HG02610 (cell line): ENCODE data around the gene PTGES.
A peak's percentile ranks its signal among the peaks of the same experiment; 100 is the strongest.
"Not testable (repeated sequence)": the region's sequence is repeated elsewhere in the genome, so short reads cannot be mapped to it uniquely, and the experiment has no call there.

ENCODE experiments used
- ATAC-seq: cut with Tn5 transposase; IDR thresholded peaks from one replicate; pipeline ENCODE4 v1.9.1; 2021; ENCODE audit warnings: mild to moderate bottlenecking, moderate library complexity; ENCODE audit not compliant: unreplicated experiment

PTGES gene

DNA sequence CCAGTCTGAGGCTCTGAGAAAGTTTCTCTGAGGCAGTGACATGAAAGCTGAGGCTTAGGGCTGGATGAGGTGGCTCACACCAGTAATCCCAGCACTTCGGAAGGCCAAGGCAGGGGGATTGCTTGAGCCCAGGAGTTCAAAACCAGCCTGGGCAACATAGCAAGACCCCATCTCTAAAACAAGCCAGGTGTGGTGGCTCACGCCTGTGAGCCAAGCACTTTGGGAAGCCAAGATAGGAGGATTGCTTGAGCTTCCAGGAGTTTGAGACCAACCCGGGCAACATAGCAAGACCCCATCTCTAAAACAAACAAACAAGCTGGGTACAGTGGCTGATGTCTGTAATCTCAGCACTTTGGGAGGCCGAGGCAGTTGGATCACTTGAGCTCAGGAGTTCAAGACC lies 3.8 kb downstream of the PTGES start:
- not testable (repeated sequence) for ATAC-seq

DNA sequence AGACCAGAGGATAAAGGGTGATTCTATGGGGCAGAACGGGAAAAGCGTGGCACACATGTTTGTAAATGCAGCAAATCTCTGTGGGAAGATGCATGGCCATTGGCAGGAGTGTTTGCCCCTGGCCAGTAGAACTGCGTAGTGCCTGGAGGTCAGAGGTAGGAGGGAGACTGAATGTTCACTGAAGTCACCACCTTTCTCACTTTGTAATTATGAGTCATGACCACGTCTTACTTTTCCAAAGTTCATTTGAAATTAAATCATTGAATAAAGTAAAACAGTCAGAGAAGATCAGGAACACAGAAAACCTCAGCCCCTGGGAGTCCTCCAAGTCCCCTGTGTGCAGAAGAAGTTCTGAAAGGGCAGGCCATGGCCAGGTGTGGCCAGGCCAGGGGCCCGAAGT lies 4.6 kb downstream of the PTGES start:
- no peak for ATAC-seq

DNA sequence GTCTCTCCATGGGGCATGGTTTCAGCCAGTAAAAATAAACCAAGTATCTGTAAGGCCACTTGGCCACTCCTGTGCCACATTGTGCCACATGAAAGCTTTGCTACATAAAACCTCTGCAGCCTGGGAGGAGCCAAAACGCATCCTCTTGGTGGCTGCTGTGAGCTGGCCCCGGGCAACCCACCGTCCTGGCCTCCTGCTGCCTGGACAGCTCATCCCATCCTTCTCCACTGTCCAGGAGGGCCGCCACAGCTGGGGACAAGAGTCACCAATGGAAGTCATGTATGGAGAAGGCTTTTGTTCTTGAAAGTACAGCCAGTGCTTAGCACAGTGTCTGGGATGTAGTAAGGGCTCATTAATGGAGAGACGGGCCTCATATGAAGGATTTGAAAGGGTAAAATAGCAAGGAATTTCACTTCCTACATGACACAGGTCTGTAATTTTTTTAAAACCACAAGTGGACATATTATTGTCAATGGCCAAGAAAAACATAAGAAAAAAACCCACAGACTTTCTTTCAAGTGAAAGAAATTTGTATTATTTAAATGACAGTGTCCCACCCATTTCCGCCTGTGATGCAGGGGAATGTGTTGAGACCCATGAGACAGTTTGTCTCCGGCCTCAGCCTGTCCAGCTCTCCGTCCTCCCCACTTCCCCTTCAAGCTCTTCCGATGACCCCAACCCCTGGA lies 6.6 kb downstream of the PTGES start:
- ATAC-seq, result no peak

DNA sequence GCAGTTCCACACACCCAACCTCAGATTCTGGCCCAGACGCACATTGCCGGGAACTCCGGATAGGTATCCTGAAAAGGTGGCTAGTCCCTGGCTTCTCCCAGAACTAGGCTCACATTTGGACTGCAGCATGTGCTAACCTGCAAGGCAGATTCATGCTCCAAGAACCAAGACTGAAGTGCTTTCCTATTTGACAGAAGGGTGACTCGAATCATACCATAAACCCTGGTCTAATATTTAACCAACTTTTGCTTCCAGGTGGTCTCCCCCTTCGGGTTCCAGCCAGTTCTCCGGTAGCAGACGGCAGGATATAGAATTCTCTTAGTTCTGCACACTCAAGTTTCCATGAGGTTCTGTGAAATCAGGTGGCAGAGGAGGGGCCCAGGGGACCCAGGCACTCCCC lies 7.6 kb downstream of the PTGES start:
- ATAC-seq, result no peak

DNA sequence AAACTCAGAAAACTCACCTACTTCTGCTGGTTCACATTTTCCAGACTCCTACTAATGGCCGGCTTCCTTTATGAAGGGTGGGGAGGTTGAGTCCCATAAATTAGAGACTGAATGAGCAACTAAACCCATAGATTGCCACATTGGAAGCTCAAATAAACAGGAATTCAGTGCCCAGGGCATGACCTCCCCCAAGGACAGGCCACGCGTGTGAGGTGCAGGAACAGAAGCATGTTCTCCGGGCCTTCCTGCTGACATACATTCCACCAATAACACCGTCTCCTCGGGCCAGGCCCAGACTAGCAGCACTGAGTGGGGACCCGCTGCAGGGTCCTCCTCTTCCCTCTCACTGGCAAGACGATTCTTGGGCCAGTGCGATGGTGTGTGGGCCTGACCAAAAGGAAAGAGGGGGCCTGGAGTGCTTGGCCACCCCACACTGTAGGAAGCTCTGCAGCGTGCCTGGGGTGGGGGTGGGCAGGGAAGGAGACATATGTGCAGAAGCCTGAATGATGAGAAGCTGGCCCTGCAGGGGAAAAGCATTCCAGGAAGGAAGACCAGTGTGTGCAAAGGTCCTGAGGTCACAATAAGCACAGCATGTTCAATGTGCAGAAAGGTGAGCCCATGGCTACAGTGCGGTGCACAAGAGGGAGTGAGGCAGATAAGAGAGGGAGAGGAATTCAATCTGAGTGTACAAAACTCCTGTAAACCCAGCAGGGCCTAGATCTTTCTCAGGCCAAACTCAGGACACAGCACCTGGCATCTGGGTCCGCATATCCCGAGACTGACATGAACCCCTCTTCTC lies 12.0 kb downstream of the PTGES start:
- no peak for ATAC-seq

DNA sequence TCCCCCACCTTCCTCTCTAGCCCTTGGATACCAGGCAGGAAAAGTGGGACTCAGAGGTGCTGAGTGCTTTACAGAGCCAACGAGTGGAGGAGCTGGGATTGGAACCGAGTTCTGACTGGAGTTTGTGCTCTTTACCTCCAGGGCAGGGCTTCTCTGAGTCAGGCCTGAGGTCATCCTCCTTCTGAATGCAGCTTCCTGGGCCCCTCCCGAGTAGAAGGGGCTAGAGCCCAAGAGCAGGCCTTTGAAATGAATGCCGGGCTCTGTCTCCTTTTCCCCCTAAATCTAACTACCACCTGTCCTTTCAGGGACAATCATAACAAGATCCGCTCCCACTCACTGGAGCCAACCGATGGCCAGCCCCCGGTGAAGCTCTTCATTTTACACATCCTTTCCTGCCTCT lies 12.7 kb downstream of the PTGES start:
- no peak for ATAC-seq

DNA sequence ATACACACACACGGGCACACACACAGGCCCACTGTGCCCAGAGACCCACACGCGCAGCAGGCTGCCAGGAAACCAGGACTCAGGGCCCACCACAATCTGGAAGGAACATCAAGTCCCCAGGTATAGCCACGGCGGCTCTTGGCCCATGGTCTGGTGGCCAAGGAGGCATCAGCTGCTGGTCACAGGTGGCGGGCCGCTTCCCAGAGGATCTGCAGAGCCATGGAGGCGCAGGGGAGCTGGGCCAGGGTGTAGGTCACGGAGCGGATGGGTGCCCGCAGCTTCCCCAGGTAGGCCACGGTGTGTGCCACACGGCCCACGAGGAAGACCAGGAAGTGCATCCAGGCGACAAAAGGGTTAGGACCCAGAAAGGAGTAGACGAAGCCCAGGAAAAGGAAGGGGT lies 13.4 kb downstream of the PTGES start:
- ATAC-seq, result no peak

DNA sequence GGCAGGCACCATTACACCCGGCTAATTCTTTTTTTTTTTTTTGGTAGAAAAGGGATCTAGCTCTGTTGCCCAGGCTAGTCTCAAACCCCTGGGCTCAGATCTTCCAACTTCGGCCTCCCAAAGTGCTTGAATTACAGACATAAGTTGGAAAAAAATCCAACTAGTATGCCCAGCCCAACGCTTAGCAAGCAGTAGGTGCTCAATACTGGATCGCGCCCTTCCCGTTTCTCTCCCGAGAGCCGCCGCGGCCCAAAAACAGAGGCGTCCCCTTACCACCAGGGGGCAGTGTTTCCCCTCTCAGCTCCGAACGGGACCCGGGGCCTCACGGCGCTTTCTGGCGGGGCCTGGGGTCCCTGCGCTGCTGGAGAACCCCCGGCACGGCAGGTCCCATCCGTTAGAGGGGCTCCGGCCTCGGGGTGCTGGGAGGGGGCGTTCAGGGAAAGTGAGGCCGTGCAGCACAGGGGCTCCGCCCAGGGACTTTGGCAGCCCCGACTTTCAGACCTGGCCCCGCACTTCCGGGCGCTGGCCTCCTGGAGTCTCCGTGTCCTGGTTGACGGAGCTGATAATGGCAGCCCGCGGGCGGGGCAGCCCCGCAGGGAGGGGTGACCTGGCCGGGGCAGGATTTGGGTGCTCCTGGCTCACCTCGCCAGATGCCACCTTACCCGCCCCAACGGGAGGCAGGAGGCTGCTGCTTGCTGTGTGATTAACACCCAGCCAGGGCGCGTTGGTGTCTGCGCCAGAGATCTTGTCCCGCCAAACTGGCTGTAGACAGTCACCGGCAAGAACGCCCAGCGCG lies 15.2 kb downstream of the PTGES start:
- ATAC-seq, result peak; percentile 61

DNA sequence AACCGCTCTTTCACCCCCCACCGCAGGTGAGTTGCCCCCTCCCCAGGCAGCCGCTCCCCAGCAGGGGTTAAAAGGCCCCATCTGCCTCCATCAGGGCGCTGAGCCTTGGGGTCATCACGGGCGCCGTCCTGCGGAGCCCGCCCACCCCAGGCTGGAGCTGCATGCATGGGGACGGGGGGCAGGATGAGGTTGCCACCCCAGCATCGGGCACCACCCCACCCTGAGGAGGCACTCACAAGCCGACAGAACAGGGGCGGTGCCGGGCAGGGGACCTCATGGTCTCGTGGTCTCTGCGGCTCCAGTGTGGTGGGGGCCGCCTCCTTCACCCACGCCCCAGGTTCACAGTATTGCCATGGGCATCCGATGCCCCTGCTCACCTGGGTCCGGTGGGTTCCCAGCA lies 16.5 kb downstream of the PTGES start:
- ATAC-seq, result no peak

DNA sequence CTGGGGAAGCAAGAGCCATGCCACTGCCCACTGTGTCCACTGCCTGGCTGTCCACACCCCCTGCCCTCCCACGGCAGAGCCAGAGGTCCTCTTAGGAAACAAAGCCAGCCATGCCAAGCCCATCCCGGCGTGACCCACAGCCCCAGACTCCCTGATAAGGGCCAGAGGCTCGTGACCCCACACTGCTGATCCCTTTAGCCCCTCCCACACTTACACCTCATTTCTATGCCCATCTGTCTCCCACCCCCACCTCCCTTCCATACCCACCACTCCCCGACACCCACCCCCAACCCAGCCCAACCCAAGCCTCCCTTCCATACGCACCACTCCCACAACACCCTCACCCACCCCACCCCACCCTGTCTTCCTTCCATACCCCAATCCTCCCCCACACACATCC lies 17.3 kb downstream of the PTGES start:
- no peak for ATAC-seq

DNA sequence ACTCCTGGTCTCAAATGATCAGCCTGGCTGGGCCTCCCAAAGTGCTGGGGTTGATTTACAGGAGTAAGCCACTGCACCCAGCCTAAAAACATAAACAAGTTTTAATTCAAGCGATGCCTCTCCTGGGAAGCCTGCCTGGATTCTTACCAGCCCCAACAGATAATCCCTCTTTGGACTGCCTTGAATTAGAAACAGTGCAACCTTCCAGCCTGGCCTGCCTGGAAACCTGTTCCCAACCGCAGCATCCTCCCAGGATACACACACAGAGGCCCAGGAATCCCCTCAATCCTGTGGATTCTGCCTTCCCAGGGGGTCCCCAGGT lies 19.2 kb downstream of the PTGES start:
- no peak for ATAC-seq

DNA sequence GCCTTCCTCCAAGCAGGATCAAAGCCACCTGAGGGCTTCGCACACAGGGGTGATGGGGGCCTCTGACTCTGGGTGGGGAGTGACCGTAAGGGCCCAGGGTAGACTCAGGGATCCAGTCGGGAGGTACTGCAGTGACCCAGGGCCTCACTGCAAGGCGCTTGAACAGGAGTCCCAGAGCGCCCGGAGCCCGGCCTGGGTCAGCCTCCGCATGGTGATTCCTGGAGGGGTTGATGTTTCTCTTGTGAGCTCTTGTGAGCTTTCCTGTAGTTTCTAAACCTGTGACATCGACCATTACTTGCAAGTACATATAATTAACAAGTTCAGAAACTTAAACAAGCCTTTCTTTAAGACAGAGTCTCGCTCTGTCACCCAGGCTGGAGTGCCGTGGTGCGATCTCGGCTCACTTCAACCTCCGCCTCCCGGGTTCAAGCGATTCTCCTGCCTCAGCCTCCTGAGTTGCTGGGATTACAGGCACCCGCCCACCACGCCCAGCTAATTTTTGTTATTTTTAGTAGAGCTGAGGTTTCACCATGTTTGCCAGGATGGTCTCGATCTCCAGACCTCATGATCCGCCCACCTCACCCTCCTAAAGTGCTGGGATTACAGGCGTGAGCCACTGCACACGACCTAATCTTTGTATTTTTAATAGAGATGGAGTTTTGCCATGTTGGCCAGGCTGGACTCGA lies 19.8 kb downstream of the PTGES start:
- ATAC-seq, result no peak

DNA sequence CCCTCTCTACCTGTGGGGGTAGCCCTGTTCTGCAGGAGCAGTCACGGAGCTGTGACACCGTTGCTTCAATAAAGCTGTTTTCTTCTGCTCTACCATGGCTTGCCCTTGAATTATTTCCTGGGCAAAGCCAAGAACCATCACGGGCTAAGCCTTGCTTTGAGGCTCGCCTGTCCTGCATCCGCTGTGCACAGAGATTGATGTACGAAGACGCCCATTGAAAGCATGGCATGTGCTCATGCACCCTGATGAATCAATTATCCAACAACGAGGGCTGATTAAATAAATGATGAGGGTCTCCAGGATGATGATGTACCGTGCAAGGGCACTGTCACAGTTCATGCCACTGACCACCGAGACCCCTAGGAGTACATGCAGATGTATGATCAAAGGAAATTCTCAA lies 20.7 kb downstream of the PTGES start:
- no peak for ATAC-seq

DNA sequence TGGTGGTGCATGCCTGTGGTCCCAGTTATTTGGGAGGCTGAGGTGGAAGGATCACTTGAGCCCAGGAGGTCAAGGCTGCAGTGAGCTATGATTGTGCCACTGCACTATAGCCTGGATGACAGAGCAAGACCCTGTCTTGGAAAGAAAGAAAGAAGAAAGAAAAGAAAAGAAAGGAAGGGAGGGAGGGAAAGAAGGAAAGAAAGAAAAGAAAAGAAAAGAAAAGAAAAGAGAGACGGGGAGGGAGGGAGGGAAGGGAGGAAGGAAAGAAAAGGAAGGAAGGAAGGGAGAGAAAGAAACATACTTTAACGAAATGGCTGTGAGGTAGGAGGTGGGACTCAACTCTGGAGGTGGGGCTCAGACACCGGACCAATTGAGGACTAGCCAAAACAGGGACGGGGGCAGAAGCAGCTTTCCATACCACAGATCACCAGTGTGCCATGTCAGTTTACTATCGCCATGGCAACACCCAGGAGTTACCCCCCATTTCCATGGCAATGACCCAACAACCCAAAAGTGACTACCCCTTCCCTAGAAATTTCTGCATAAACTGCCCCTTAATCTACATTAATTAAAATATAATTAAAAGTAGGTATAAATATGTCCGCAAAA lies 21.3 kb downstream of the PTGES start:
- ATAC-seq, result no peak

DNA sequence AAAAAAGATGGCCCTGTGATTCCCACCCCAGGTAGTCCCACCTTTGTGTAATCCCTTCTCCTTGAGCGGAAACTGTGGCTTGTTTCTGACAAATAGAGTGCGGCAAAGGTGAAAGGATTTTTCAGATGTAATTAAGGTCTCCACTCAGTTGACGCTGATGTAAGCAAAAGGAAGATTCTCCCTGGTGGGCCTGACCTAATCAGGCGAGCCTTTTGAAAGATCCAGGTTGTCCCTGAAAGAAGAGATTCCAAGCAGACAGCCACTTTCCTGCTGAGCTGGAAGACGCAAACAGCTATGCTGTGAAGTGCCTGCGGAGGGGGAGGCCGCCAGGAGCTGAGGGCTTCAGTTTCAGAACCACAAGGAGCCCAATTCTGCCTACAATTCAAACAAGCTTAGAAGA lies 24.1 kb downstream of the PTGES start:
- ATAC-seq, result no peak

DNA sequence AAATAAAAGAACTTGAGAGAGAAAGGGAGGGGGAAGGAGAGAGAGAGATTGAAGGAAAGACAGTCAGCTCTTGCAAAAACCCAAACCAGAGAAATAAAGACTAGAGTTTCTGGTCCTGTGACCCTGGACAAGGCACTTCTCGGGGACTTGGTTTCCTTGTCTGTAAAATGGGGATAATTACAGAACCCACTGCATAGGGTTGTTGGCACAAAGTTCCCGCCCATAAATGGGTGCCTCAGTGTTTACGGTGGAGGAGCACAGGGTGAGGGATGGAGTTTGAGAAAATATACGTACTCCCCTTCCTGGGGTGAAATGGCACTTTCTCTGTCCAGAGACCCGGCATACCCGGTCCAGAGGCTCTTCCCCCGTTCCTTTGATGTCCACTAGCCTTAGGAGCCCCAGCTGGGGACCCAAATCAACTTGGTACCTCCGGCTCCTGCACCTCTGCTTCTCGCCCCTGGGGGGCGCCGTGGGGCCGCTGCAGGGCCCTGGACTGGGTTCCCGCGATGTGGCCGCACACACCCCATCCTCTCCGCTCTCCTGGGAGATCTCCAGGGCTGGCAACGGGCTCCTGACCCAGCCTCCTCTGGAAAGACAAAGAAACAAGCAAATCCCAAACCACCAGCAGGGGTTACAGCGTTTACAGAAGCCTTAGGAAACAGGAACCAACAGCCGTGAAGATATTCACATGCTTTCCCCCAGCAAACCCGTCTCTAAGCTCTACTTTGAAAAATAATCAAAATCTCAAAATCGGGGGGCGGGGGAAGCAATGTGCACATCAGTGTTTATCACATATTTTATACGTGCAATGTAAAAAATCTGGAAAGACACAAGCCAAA lies 26.3 kb downstream of the PTGES start:
- no peak for ATAC-seq

DNA sequence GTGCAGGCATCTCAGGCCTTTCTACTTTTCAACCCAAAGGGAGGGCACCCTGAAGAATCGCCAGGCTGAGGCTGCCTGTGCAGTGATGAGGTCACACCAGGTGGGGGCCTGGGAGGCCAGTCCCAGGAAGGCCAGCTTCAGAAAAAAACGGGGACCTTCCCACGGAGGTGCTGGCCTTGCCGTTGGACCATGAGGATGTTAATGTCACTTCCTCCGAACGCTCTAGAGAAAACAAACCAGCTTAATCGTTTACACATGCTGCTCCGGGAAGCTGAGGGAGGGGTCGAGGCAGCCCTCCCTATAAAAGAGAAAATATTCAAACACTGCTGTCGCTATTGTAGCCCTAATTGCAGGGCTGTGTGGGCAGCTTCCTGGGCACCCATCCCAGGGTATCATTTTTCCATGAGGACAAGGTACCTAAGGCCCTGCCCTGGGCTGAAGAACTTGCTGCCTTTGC lies 27.0 kb downstream of the PTGES start:
- ATAC-seq, result no peak

DNA sequence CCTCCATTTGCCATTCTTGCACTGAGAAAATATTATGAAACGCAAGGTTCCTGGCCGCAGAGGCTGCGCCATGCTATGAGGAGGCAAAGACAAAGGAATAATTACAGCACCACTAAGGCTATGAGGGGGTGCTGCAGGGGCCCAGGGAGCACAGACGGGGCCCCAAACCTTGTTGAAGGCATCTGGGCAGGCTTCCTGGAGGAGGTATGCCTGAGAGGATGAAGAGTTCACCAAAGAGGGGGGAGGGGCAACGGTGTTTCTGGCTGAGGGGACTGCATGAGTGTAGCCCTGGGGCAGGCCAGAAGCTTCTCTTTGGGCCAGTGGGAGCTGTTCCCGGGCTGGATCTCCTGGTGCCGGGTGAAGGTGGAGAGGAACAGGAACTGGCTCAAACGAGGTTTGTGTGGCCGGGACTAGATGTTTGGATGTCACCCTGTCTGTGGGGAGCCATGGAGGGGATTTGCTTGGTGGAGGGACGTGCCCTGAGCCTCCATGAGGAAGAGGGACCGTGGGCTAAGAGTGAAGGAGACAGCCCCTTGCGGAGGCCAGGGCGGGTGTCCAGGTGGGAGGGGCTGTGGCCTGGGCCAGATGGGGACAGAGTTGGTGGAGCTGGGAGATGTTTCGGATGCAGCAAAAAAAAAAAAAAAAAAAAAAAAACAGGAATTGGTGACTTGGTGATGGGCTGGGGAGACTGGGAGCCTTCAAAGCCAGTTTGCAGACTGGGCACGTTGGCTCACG lies 28.2 kb downstream of the PTGES start:
- ATAC-seq, result no peak

DNA sequence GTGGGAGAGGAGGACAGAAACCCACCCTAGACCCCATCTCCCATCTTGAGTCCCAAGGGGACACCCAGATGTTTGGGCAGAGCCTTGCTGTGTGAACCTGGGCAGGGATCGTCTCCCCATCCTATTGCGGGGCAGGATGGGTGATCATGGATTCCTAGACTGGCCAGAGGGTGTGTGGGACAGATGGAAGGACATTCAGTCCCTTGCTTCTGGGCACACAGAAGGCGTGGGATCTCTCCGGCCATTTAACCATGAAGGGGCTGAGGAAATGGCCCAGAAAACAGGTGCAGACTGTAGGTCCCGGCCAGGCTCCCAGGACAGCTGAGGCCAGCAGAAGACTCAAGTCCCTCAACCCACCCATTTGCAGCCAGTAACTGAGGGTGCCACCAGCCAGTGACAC lies 29.9 kb downstream of the PTGES start:
- ATAC-seq, result no peak
